GM12874 (cell line): ENCODE measurements around the gene GPX6.

Experiments used
- CTCF ChIP-seq: IDR thresholded peaks from 2 replicates; pipeline ENCODE4 v1.5.1; 2011; ENCODE audit warnings: low read depth, mild to moderate bottlenecking, control low read depth, low read length, moderate library complexity; ENCODE audit not compliant: insufficient read depth

GPX6 gene

GRCh38 chr6:28497306-28497705, 18.3 kb downstream of the GPX6 start:
- TF ChIP-seq CTCF, result no peak

DNA sequence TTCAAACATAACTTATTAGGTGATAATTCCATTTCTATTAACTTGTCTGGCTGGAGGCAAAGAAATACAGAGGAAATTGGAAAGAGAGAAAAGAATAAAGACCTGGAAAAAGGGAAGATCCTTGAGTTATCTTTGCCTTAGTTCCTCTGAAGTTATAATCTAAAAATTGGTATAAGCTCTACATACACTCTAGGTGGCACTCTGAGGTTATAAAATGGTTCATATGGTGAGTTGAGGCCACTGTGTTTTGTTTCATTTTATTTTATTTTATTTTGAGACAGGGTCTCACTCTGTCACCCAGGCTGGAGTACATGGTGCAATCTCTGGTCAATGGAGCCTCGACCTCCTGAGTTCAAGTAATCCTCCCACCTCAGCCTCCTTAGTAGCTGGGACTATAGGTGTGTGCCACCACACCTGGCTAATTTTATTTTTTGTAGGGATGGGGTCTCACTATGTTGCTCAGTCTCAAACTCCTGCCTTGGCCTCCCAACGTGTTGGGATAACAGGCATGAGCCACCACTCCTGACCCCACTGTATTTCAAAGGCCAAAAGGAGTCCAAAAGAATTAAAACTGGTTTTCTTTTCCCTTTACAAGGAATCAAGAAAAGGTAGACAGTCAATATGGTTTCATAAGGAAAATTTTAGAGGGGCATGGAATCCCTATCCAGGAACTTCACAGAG, 19.4 kb downstream of the GPX6 start:
- no peak for TF ChIP-seq CTCF

DNA sequence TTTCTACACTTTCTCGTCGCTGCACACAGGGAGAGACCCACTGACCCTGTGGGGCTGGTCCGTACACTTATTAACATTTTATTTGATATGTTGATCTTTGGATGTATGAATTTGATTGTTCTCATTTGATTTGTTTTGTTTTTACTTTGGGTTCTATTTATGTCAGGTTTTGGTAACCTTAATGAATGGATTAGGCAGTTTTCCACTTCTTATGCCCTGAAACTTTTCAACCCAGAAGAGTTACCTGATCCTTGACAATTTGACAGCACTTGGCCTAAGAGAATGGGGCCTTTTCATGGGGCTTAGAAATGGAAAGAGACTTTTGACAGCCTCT, 23.6 kb downstream of the GPX6 start:
- no peak for TF ChIP-seq CTCF

GRCh38 chr6:28490205-28490890, 25.2 kb downstream of the GPX6 start:
- no peak for TF ChIP-seq CTCF

GRCh38 chr6:28489366-28490204, 26.0 kb downstream of the GPX6 start:
- no peak for TF ChIP-seq CTCF

DNA sequence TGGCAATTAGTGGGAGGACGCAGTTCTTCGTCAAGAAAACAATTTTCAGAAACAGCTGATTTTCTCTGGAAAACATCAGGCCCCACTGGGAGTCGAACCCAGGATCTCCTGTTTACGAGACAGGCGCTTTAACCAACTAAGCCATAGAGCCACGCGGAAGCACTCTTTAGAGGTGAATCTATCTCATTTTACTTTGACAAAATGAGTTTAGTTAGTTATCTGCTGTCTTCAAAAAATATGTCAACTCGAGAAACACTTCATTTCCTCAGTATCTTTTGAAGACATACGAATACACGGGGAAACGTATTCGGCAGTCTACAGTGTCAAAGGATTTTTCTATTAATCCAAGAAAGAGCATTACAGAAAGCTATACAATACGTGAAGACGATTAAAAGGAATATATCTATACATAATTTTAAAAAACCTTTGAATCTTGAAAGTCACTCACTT, 26.7 kb downstream of the GPX6 start:
- TF ChIP-seq CTCF, result no peak
